HG03103 (cell line): ENCODE data around the gene POTEB.
"Not testable (repeated sequence)": the region's sequence is repeated elsewhere in the genome, so short reads cannot be mapped to it uniquely, and the experiment has no call there.

Experiments
- ATAC-seq: cut with Tn5 transposase; IDR thresholded peaks from one replicate; pipeline ENCODE4 v1.9.1; 2021; ENCODE audit warnings: low read depth; ENCODE audit not compliant: unreplicated experiment

Gene POTEB

GRCh38 chr15:21877635-21878034 lies at the start of gene POTEB:
Gene POTEB (minus strand): TSS chr15:21877735. CDS start chr15:21877246, 489 bp downstream.
- not testable (repeated sequence) for ATAC-seq

GRCh38 chr15:21890955-21891354 lies 13.4 kb upstream of the POTEB start:
- not testable (repeated sequence) for ATAC-seq

GRCh38 chr15:21889542-21889941 lies 12.0 kb upstream of the POTEB start:
- ATAC-seq, result not testable (repeated sequence)

- ATAC-seq, result not testable (repeated sequence)
These were observed 38.7 kb downstream of the POTEB start for GRCh38 chr15:21838831-21839230.
